ENCODE data around the gene NR4A1. TPM values are rescaled to one million over a fixed set of nuclear protein-coding genes. Genes with fewer than 3 reads are reported as not detected.
A peak's percentile ranks its signal among the peaks of the same experiment; 100 is the strongest.

The NR4A1 gene
- total RNA-seq, 1 donor from 2014 or later, result 11.4 TPM

- Mint-ChIP-seq H3K27ac (no peak overlapping the region), H3K9me3 (no peaks in the 10 kb centered on the region), H3K36me3 (peaks cover 10% of the 10 kb centered on the region), H3K4me1 (ENCODE audit: unreplicated experiment) (peaks cover 25% of the 10 kb centered on the region), H3K27me3 (peaks cover 39% of the 10 kb centered on the region), H3K4me3 (peak overlapping the region; percentile 49)
- DNase-seq (ENCODE audit: extremely low spot score, unreplicated experiment), result no peak
- no peak for TF ChIP-seq CTCF (conservative IDR thresholded peaks at IDR 0.05)
These were observed 42.0 kb upstream of the NR4A1 start for GRCh38 chr12:52009081-52009751.

- DNase-seq (ENCODE audit: extremely low spot score, unreplicated experiment), result peak; percentile 86
- Mint-ChIP-seq H3K9me3 (no peaks in the 10 kb centered on the region), H3K27me3 (peaks cover 36% of the 10 kb centered on the region), H3K4me3 (peak overlapping the region; percentile 59), H3K4me1 (ENCODE audit: unreplicated experiment) (peaks cover 25% of the 10 kb centered on the region), H3K27ac (peak overlapping the region; percentile 46), H3K36me3 (peaks cover 10% of the 10 kb centered on the region)
- no peak for TF ChIP-seq CTCF (conservative IDR thresholded peaks at IDR 0.05)
These were observed 41.1 kb upstream of the NR4A1 start for GRCh38 chr12:52010152-52010622.

GRCh38 chr12:52010692-52011601 is 40.3 kb upstream of the NR4A1 start:
- no peak for DNase-seq (ENCODE audit: extremely low spot score, unreplicated experiment)
- H3K4me1 Mint-ChIP-seq (ENCODE audit: unreplicated experiment), result peaks cover 23% of the 10 kb centered on the region
- peaks cover 32% of the 10 kb centered on the region for H3K27me3 Mint-ChIP-seq
- no peaks in the 10 kb centered on the region for H3K9me3 Mint-ChIP-seq
- H3K36me3 Mint-ChIP-seq, result peaks cover 10% of the 10 kb centered on the region
- H3K4me3 Mint-ChIP-seq, result peak overlapping the region; percentile 44
- peak overlapping the region; percentile 29 for H3K27ac Mint-ChIP-seq
- no peak for TF ChIP-seq CTCF (conservative IDR thresholded peaks at IDR 0.05)

GRCh38 chr12:52011602-52012214 is 39.5 kb upstream of the NR4A1 start:
- Mint-ChIP-seq H3K9me3 (no peaks in the 10 kb centered on the region), H3K36me3 (peaks cover 10% of the 10 kb centered on the region), H3K4me3 (no peak overlapping the region), H3K27me3 (peaks cover 31% of the 10 kb centered on the region), H3K27ac (no peak overlapping the region), H3K4me1 (ENCODE audit: unreplicated experiment) (peaks cover 22% of the 10 kb centered on the region)
- TF ChIP-seq CTCF (conservative IDR thresholded peaks at IDR 0.05), result no peak
- no peak for DNase-seq (ENCODE audit: extremely low spot score, unreplicated experiment)

GRCh38 chr12:52013626-52014310 is 37.5 kb upstream of the NR4A1 start:
- no peak overlapping the region for H3K27ac Mint-ChIP-seq

More at GRCh38 chr12:52013626-52014310, 37.5 kb upstream of the NR4A1 start:
- H3K9me3 Mint-ChIP-seq, result no peaks in the 10 kb centered on the region
- H3K4me3 Mint-ChIP-seq, result no peak overlapping the region
- H3K27me3 Mint-ChIP-seq, result peaks cover 34% of the 10 kb centered on the region
- no peak for TF ChIP-seq CTCF (conservative IDR thresholded peaks at IDR 0.05)
- H3K4me1 Mint-ChIP-seq (ENCODE audit: unreplicated experiment), result peaks cover 31% of the 10 kb centered on the region
- no peak for DNase-seq (ENCODE audit: extremely low spot score, unreplicated experiment)
- H3K36me3 Mint-ChIP-seq, result peaks cover 10% of the 10 kb centered on the region

Data from type B pancreatic cell (in vitro differentiated cells).